H9 (cell line): ENCODE measurements around the gene LRRC37A3. TPM values are rescaled to one million over a fixed set of nuclear protein-coding genes. Genes with fewer than 3 reads are reported as not detected.
"Not testable (repeated sequence)": the region's sequence is repeated elsewhere in the genome, so short reads cannot be mapped to it uniquely, and the experiment has no call there.

Source experiments
- DNase-seq: peaks from one replicate; pipeline ENCODE4 v3.0.0-alpha.2; 2017
- H2AFZ ChIP-seq: one replicate; pipeline ENCODE4 v1.6.1; 2013; ENCODE audit warnings: mild to moderate bottlenecking, low read length, control low read depth, moderate library complexity
- H2AK5ac ChIP-seq: 2 replicates; pipeline ENCODE4 v1.6.1; 2013; ENCODE audit warnings: low read length, control low read depth, mixed read lengths; ENCODE audit not compliant: insufficient read length
- H2BK120ac ChIP-seq: one replicate; pipeline ENCODE4 v1.6.1; 2013; ENCODE audit warnings: low read depth, mild to moderate bottlenecking, low read length, control low read depth, inconsistent platforms; ENCODE audit not compliant: poor library complexity, severe bottlenecking
- H2BK12ac ChIP-seq: 2 replicates; pipeline ENCODE4 v1.6.1; 2013; ENCODE audit warnings: low read length, control low read depth, mixed read lengths, low read depth; ENCODE audit not compliant: insufficient read length
- H2BK15ac ChIP-seq: 2 replicates; pipeline ENCODE4 v1.6.1; 2013; ENCODE audit warnings: low read depth, low read length, control low read depth
- H2BK20ac ChIP-seq: one replicate; pipeline ENCODE4 v1.6.1; 2013; ENCODE audit warnings: low read depth, mild to moderate bottlenecking, low read length, control low read depth, inconsistent platforms; ENCODE audit not compliant: poor library complexity, severe bottlenecking
- H2BK5ac ChIP-seq: 2 replicates; pipeline ENCODE4 v1.6.1; 2013; ENCODE audit warnings: low read length, control low read depth, mixed read lengths; ENCODE audit not compliant: insufficient read length
- H3K14ac ChIP-seq: 2 replicates; pipeline ENCODE4 v1.6.1; 2013; ENCODE audit warnings: low read length, control low read depth; ENCODE audit not compliant: insufficient read depth
- H3K18ac ChIP-seq: 2 replicates; pipeline ENCODE4 v1.6.1; 2013; ENCODE audit warnings: low read depth, mild to moderate bottlenecking, mixed read lengths, low read length, control low read depth; ENCODE audit not compliant: insufficient read length
- H3K23ac ChIP-seq: 2 replicates; pipeline ENCODE4 v1.6.1; 2013; ENCODE audit warnings: low read length, control low read depth, mixed read lengths, low read depth; ENCODE audit not compliant: insufficient read length
- H3K23me2 ChIP-seq: 2 replicates; pipeline ENCODE4 v1.6.1; 2013; ENCODE audit warnings: low read depth, mild to moderate bottlenecking, mixed read lengths, low read length, control low read depth; ENCODE audit not compliant: insufficient read length, poor library complexity, severe bottlenecking
- H3K27ac ChIP-seq: 2 replicates; pipeline ENCODE4 v1.5.1; 2013; ENCODE audit warnings: low read length, control low read depth, mixed read lengths, low read depth; ENCODE audit not compliant: insufficient read length
- H3K27me3 ChIP-seq: 2 replicates; pipeline ENCODE4 v1.6.1; 2013; ENCODE audit warnings: low read length, control low read depth, inconsistent platforms; ENCODE audit not compliant: insufficient read depth
- H3K4ac ChIP-seq: 2 replicates; pipeline ENCODE4 v1.6.1; 2013; ENCODE audit warnings: low read depth, mild to moderate bottlenecking, control low read depth, inconsistent platforms, low read length, moderate library complexity
- H3K4me1 ChIP-seq: 2 replicates; pipeline ENCODE4 v1.6.1; 2013; ENCODE audit warnings: low read length, control low read depth, inconsistent platforms; ENCODE audit not compliant: insufficient read depth
- H3K4me2 ChIP-seq: 2 replicates; pipeline ENCODE4 v1.6.1; 2013; ENCODE audit warnings: low read length, control low read depth, mixed read lengths; ENCODE audit not compliant: insufficient read length, insufficient read depth
- H3K56ac ChIP-seq: 2 replicates; pipeline ENCODE4 v1.6.1; 2013; ENCODE audit warnings: low read depth, mild to moderate bottlenecking, mixed read lengths, low read length, control low read depth; ENCODE audit not compliant: insufficient read length
- H3K79me1 ChIP-seq: 2 replicates; pipeline ENCODE4 v1.6.1; 2013; ENCODE audit warnings: low read depth, mild to moderate bottlenecking, moderate library complexity, low read length, control low read depth, inconsistent platforms; ENCODE audit not compliant: insufficient read depth, poor library complexity, severe bottlenecking
- H3K79me2 ChIP-seq: 2 replicates; pipeline ENCODE4 v1.6.1; 2013; ENCODE audit warnings: low read length, control low read depth, inconsistent platforms; ENCODE audit not compliant: insufficient read depth
- H3K9ac ChIP-seq: 2 replicates; pipeline ENCODE4 v1.6.1; 2013; ENCODE audit warnings: low read length, control low read depth, mixed read lengths; ENCODE audit not compliant: insufficient read length; ENCODE audit errors: extremely low read depth
- H3K9me3 ChIP-seq: one replicate; pipeline ENCODE4 v1.6.1; 2013; ENCODE audit warnings: low read depth, low read length, inconsistent platforms; ENCODE audit not compliant: control insufficient read depth
- H3T11ph ChIP-seq: one replicate; pipeline ENCODE4 v1.6.1; 2013; ENCODE audit warnings: mild to moderate bottlenecking, low read length, control low read depth, inconsistent platforms
- H4K20me1 ChIP-seq: one replicate; pipeline ENCODE4 v1.6.1; 2013; ENCODE audit not compliant: control insufficient read depth, insufficient read length, insufficient read depth
- H4K5ac ChIP-seq: 2 replicates; pipeline ENCODE4 v1.6.1; 2013; ENCODE audit warnings: low read depth, mild to moderate bottlenecking, mixed read lengths, low read length, control low read depth; ENCODE audit not compliant: insufficient read length
- H4K8ac ChIP-seq: replicated peaks from 2 replicates; pipeline ENCODE4 v1.6.1; 2013; ENCODE audit warnings: low read length, control low read depth, mixed read lengths, low read depth; ENCODE audit not compliant: insufficient read length
- H4K91ac ChIP-seq: 2 replicates; pipeline ENCODE4 v1.6.1; 2013; ENCODE audit warnings: low read depth, mild to moderate bottlenecking, moderate library complexity, mixed read lengths, low read length, control low read depth; ENCODE audit not compliant: insufficient read length
- H3K27ac Mint-ChIP-seq, 3 experiments: 2 replicates in 2 of 3; 3 replicates in 1 of 3; pipeline ENCODE4 v1.8.0; 2020 to 2021; ENCODE audit warnings: mixed read lengths in 3 of 3, mild to moderate bottlenecking in 1 of 3, moderate library complexity in 1 of 3
- H3K27me3 Mint-ChIP-seq: 2 replicates; pipeline ENCODE4 v1.8.0; 2021; ENCODE audit warnings: low read depth, mild to moderate bottlenecking, moderate library complexity, mixed read lengths
- H3K36me3 Mint-ChIP-seq, 3 experiments: 2 replicates in 2 of 3; 3 replicates in 1 of 3; pipeline ENCODE4 v1.8.0; 2020 to 2021; ENCODE audit warnings: low read depth in 3 of 3, mixed read lengths in 3 of 3; ENCODE audit not compliant: insufficient read depth in 1 of 3
- H3K4me1 Mint-ChIP-seq, 2 experiments: 2 replicates each; pipeline ENCODE4 v1.8.0; 2020; ENCODE audit warnings: mixed read lengths in 2 of 2
- H3K4me3 Mint-ChIP-seq, 2 experiments: 2 replicates in 1 of 2; 3 replicates in 1 of 2; pipeline ENCODE4 v1.8.0; 2020 to 2021; ENCODE audit warnings: mild to moderate bottlenecking in 2 of 2, mixed read lengths in 2 of 2, moderate library complexity in 1 of 2
- H3K9me3 Mint-ChIP-seq, 2 experiments: 2 replicates in 1 of 2; 3 replicates in 1 of 2; pipeline ENCODE4 v1.8.0; 2020; ENCODE audit warnings: mild to moderate bottlenecking in 2 of 2, mixed read lengths in 2 of 2, moderate library complexity in 1 of 2
- WGBS: extraction: QIAGEN DNeasy Blood & Tissue Kit; methylation state at CpG from one replicate; pipeline ENCODE4 v1.1.7; 2013; ENCODE audit warnings: missing lambda C conversion rate, low lambda C conversion rate, mixed read lengths; ENCODE audit not compliant: insufficient read length; ENCODE audit errors: extremely low coverage; 5-methylcytosine and 5-hydroxymethylcytosine counted together
- total RNA-seq: library from RNA; stranded (reverse); gene quantifications from 2 replicates; pipeline ENCODE4 v1.2.1, GENCODE V29; 2021

LRRC37A3 gene
- total RNA-seq, 1 experiment from 2014 or later: 5.4 TPM

DNA sequence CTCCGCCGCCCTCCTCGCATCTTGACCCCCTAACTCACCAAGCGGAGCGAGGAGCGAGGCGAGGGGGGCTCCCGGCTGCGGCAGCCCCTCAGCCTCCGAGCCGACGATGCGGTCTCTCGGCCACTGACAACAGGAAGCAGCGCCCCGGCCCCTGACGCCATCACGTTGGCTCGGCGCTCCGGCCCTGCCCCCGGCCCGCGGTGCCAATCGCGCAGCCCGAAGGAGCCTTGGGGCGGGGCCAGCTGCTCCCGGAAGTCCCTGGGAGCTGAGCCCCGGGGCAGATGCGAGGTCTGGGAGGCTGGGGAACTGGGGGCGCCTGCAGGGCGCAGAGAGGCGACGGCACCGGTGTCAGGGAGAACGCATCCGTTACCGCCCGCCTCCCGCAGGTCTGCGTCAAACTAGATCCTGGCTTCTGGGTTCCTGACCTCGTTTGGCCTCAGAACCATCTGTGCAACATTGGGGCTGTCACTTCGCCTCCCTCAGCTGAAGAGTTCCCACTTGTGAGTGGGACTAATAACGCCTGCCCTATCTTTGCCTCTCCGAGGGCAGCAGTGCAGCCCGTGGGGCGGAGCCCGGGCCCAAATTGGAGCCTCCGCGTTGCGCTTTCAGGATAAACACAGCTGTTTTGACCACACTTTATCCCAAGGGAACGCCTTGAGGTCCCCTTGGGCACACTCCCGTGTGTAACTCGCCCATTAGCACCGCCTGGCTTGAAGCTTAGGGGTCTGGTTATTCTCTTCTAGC, 82.1 kb downstream of the LRRC37A3 start:
- not testable (repeated sequence) for H3K18ac ChIP-seq

DNA sequence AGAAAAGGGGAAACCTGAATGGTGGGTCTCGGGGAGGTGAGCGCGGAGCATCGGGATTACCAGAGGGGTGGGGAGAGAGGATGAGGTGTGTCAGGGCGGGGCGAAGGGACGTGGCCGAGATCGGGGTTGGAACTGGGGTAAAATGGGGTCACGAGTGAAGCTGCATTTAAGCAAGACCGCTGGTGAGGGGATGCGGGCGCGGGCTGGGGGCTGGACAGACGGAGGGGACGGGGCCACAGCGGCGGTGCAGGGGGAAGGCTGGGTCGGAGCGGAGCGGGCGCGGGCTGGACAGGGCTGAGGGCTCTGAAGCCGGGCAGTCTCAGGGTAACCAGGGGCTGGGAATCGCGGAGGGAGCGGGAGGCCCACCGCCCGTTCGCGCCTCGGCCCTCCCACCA, 82.7 kb downstream of the LRRC37A3 start:
- H3K4me1 ChIP-seq, H2BK12ac ChIP-seq, H3K27me3 Mint-ChIP-seq, H4K20me1 ChIP-seq, H4K8ac ChIP-seq, H3K4ac ChIP-seq, H3K56ac ChIP-seq, H3T11ph ChIP-seq, H3K4me1 Mint-ChIP-seq, H2BK15ac ChIP-seq, H3K27ac Mint-ChIP-seq, H3K23me2 ChIP-seq, H3K27me3 ChIP-seq, H3K36me3 Mint-ChIP-seq, H3K9me3 ChIP-seq, H3K9me3 Mint-ChIP-seq, H4K5ac ChIP-seq, H3K79me2 ChIP-seq, H3K14ac ChIP-seq, H2BK20ac ChIP-seq, H3K18ac ChIP-seq, H3K79me1 ChIP-seq, H2AFZ ChIP-seq, H2BK120ac ChIP-seq, H3K27ac ChIP-seq, H2BK5ac ChIP-seq, H2AK5ac ChIP-seq, H4K91ac ChIP-seq, H3K23ac ChIP-seq: not testable (repeated sequence)
- peak overlapping the region; percentile 88 to 92 for H3K4me3 Mint-ChIP-seq
- H3K9ac ChIP-seq: peak overlapping the region; percentile 14
- peak overlapping the region; percentile 66 for H3K4me2 ChIP-seq
- peak; percentile 43 for DNase-seq
- no CpG with 5 or more reads among the region's 32 CpGs for WGBS

More for the DNA sequence above, 82.1 kb downstream of the LRRC37A3 start:
- H2BK15ac ChIP-seq, H3K9me3 Mint-ChIP-seq, H3K23me2 ChIP-seq, H3K27me3 Mint-ChIP-seq, H3K36me3 Mint-ChIP-seq, H3K4ac ChIP-seq, H3K9me3 ChIP-seq, H3K79me2 ChIP-seq, H4K91ac ChIP-seq, H2BK120ac ChIP-seq, H3K14ac ChIP-seq, H2AK5ac ChIP-seq, H3K79me1 ChIP-seq, H4K20me1 ChIP-seq, H4K5ac ChIP-seq, H3K23ac ChIP-seq, H4K8ac ChIP-seq, H2BK12ac ChIP-seq, H3K4me1 Mint-ChIP-seq, H3K4me1 ChIP-seq, H3K27me3 ChIP-seq, H2BK5ac ChIP-seq, H3K56ac ChIP-seq, H3T11ph ChIP-seq, H2BK20ac ChIP-seq, H3K27ac ChIP-seq: not testable (repeated sequence)
- Histone ChIP-seq H2AFZ (peak overlapping the region; percentile 40), H3K9ac (peak overlapping the region; percentile 14), H3K4me2 (peak overlapping the region; percentile 77)
- H3K4me3 Mint-ChIP-seq: peak overlapping the region; percentile 88 to 92
- DNase-seq: peak; percentile 89
- peak overlapping the region in 1 of 3 experiments; percentile 89; a peak in 2 of 7 replicates for H3K27ac Mint-ChIP-seq
- no CpG with 5 or more reads among the region's 56 CpGs for WGBS
